ENCODE data around the gene FABP7. TPM values are rescaled to one million over a fixed set of nuclear protein-coding genes. Genes with fewer than 3 reads are reported as not detected.

FABP7 gene
- total and polyA plus RNA-seq, 4 experiments from 2014 or later: not detected

GRCh38 chr6:122806291-122806690 is 26.8 kb downstream of the FABP7 start:
- peaks cover 0 to 2% (median 0%) of the 10 kb centered on the region in 8 donors for H3K9me3 Mint-ChIP-seq
- POLR2A ChIA-PET (ENCODE audit: partially characterized antibody): no interaction called here

DNA sequence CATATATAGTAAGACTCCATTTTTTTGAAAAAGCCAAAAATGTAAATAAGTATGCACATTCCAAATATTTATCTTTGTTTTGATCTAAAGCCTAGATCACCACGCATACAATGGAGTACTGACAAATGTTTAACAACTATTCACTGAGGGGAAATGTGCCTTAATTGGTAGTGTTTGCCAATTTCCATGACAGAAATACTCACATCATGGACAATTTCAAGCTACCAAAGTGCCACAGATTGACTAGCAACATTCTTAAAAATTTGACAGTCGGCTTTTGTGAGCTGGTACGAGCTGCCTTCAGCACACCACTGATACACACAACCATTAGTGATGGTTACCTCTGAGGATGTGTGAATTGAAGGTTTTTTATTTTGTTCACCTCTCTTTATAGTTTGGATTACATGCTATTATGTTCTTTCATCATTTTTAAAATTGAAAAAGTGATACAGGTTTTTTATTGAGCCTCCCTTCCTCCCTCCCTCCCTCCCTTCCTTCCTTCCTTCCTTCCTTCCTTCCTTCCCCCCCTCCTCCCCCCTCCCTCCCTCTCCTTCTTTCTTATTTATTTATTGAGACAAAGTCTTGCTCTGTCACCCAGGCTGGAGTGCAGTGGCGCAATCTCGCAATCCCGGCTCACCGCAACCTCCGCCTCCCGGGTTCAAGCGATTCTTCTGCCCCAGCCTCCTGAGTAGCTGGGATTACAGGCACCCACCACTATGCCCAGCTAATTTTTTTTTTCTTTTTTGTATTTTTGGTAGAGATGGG is 28.8 kb downstream of the FABP7 start:
- Histone ChIP-seq H3K4me1 (ENCODE audit: insufficient read depth, low read length) (no peaks in the 10 kb centered on the region), H3K4me3 (ENCODE audit: low read length in 2 of 2) (no peak overlapping the region), H3K27me3 (ENCODE audit: insufficient read depth, low read length) (no peaks in the 10 kb centered on the region), H3K36me3 (ENCODE audit: insufficient read depth, low read length) (no peaks in the 10 kb centered on the region), H3K9me3 (ENCODE audit: control insufficient read depth in 1 of 2, low read length in 2 of 2) (no peaks in the 10 kb centered on the region), H3K27ac (ENCODE audit: low read depth, low read length) (no peak overlapping the region)
- Mint-ChIP-seq H3K4me1 (no peaks in the 10 kb centered on the region), H3K4me3 (no peak overlapping the region), H3K9me3 (peaks cover 0 to 2% (median 0%) of the 10 kb centered on the region in 8 donors), H3K36me3 (no peaks in the 10 kb centered on the region), H3K27ac (no peak overlapping the region), H3K27me3 (peaks cover 0 to 3% of the 10 kb centered on the region in 2 donors)
- ChIA-PET POLR2A (ENCODE audit: partially characterized antibody) (no interaction called here), CTCF (ENCODE audit: partially characterized antibody) (no interaction called here)
- no peak for DNase-seq
- intact Hi-C loops (cut with micrococcal nuclease): no loop called here

More at GRCh38 chr6:122806291-122806690, 26.8 kb downstream of the FABP7 start:
- intact Hi-C loops (cut with micrococcal nuclease): no loop called here
- Histone ChIP-seq H3K4me1 (ENCODE audit: insufficient read depth, low read length) (no peaks in the 10 kb centered on the region), H3K27ac (ENCODE audit: low read depth, low read length) (no peak overlapping the region), H3K27me3 (ENCODE audit: insufficient read depth, low read length) (no peaks in the 10 kb centered on the region), H3K4me3 (ENCODE audit: low read length in 2 of 2) (no peak overlapping the region), H3K9me3 (ENCODE audit: control insufficient read depth in 1 of 2, low read length in 2 of 2) (no peaks in the 10 kb centered on the region), H3K36me3 (ENCODE audit: insufficient read depth, low read length) (no peaks in the 10 kb centered on the region)
- H3K36me3 Mint-ChIP-seq: no peaks in the 10 kb centered on the region
- H3K4me1 Mint-ChIP-seq: no peaks in the 10 kb centered on the region
- H3K27ac Mint-ChIP-seq: no peak overlapping the region
- peaks cover 0 to 1% of the 10 kb centered on the region in 2 donors for H3K27me3 Mint-ChIP-seq
- CTCF ChIA-PET (ENCODE audit: partially characterized antibody): no interaction called here
- DNase-seq: no peak
- no peak overlapping the region for H3K4me3 Mint-ChIP-seq

DNA sequence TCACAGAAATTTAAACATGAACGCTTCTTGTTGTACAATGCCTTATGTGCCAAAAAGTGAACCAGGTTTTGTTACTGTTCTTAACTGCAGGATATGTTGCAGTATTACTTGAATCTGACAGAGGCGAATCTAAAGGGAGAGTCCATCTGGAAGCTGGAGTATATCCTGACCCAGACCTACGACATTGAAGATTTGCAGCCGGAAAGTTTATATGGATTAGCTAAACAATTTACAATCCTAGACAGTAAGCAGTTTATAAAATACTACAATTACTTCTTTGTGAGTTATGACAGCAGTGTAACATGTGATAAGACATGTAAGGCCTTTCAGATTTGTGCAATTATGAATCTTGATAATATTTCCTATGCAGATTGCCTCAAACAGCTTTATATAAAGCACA is 29.5 kb downstream of the FABP7 start:
- Histone ChIP-seq H3K4me1 (ENCODE audit: insufficient read depth, low read length) (no peaks in the 10 kb centered on the region), H3K27ac (ENCODE audit: low read depth, low read length) (no peak overlapping the region), H3K4me3 (ENCODE audit: low read length in 2 of 2) (no peak overlapping the region), H3K36me3 (ENCODE audit: insufficient read depth, low read length) (no peaks in the 10 kb centered on the region), H3K9me3 (ENCODE audit: control insufficient read depth in 1 of 2, low read length in 2 of 2) (no peaks in the 10 kb centered on the region), H3K27me3 (ENCODE audit: insufficient read depth, low read length) (no peaks in the 10 kb centered on the region)
- no peak for DNase-seq
- ChIA-PET POLR2A (ENCODE audit: partially characterized antibody) (no interaction called here), CTCF (ENCODE audit: partially characterized antibody) (no interaction called here)
- intact Hi-C loops (cut with micrococcal nuclease): no loop called here
- Mint-ChIP-seq H3K4me1 (no peaks in the 10 kb centered on the region), H3K36me3 (no peaks in the 10 kb centered on the region), H3K27ac (no peak overlapping the region), H3K27me3 (peaks cover 0 to 2% of the 10 kb centered on the region in 2 donors), H3K4me3 (no peak overlapping the region), H3K9me3 (no peaks in the 10 kb centered on the region)

GRCh38 chr6:122809691-122810090 is 30.2 kb downstream of the FABP7 start:
- POLR2A ChIA-PET (ENCODE audit: partially characterized antibody): no interaction called here
- H3K4me3 Mint-ChIP-seq: no peak overlapping the region
- peaks cover 0 to 2% of the 10 kb centered on the region in 2 donors for H3K27me3 Mint-ChIP-seq
- no peaks in the 10 kb centered on the region for H3K27me3 ChIP-seq (ENCODE audit: insufficient read depth, low read length)
- H3K27ac Mint-ChIP-seq: no peak overlapping the region
- DNase-seq: no peak
- no peaks in the 10 kb centered on the region for H3K9me3 ChIP-seq (ENCODE audit: control insufficient read depth in 1 of 2, low read length in 2 of 2)
- H3K9me3 Mint-ChIP-seq: no peaks in the 10 kb centered on the region
- CTCF ChIA-PET (ENCODE audit: partially characterized antibody): no interaction called here
- no peak overlapping the region for H3K4me3 ChIP-seq (ENCODE audit: low read length in 2 of 2)
- no peaks in the 10 kb centered on the region for H3K4me1 ChIP-seq (ENCODE audit: insufficient read depth, low read length)
- no peaks in the 10 kb centered on the region for H3K36me3 Mint-ChIP-seq
- no peaks in the 10 kb centered on the region for H3K36me3 ChIP-seq (ENCODE audit: insufficient read depth, low read length)
- no peaks in the 10 kb centered on the region for H3K4me1 Mint-ChIP-seq
- intact Hi-C loops (cut with micrococcal nuclease): no loop called here
- H3K27ac ChIP-seq (ENCODE audit: low read depth, low read length): no peak overlapping the region

GRCh38 chr6:122810189-122810588 is 30.7 kb downstream of the FABP7 start:
- H3K27me3 ChIP-seq (ENCODE audit: insufficient read depth, low read length): no peaks in the 10 kb centered on the region
- H3K9me3 ChIP-seq (ENCODE audit: control insufficient read depth in 1 of 2, low read length in 2 of 2): no peaks in the 10 kb centered on the region
- Mint-ChIP-seq H3K9me3 (no peaks in the 10 kb centered on the region), H3K27me3 (peaks cover 0 to 2% of the 10 kb centered on the region in 2 donors), H3K36me3 (no peaks in the 10 kb centered on the region), H3K4me1 (no peaks in the 10 kb centered on the region), H3K4me3 (no peak overlapping the region), H3K27ac (no peak overlapping the region)
- no peak for DNase-seq
- H3K4me3 ChIP-seq (ENCODE audit: low read length in 2 of 2): no peak overlapping the region
- ChIA-PET CTCF (ENCODE audit: partially characterized antibody) (no interaction called here), POLR2A (ENCODE audit: partially characterized antibody) (no interaction called here)
- no peaks in the 10 kb centered on the region for H3K4me1 ChIP-seq (ENCODE audit: insufficient read depth, low read length)
- no peak overlapping the region for H3K27ac ChIP-seq (ENCODE audit: low read depth, low read length)
- intact Hi-C loops (cut with micrococcal nuclease): no loop called here
- no peaks in the 10 kb centered on the region for H3K36me3 ChIP-seq (ENCODE audit: insufficient read depth, low read length)

- Mint-ChIP-seq H3K36me3 (no peaks in the 10 kb centered on the region), H3K4me3 (no peak overlapping the region), H3K27me3 (no peaks in the 10 kb centered on the region), H3K4me1 (no peaks in the 10 kb centered on the region), H3K27ac (no peak overlapping the region), H3K9me3 (no peaks in the 10 kb centered on the region)
- ChIA-PET CTCF (ENCODE audit: partially characterized antibody) (no interaction called here), POLR2A (ENCODE audit: partially characterized antibody) (no interaction called here)
- no peak overlapping the region for H3K4me3 ChIP-seq (ENCODE audit: low read length in 2 of 2)
- no peak overlapping the region for H3K27ac ChIP-seq (ENCODE audit: low read depth, low read length)
- H3K27me3 ChIP-seq (ENCODE audit: insufficient read depth, low read length): no peaks in the 10 kb centered on the region
- no peaks in the 10 kb centered on the region for H3K4me1 ChIP-seq (ENCODE audit: insufficient read depth, low read length)
- H3K36me3 ChIP-seq (ENCODE audit: insufficient read depth, low read length): no peaks in the 10 kb centered on the region
- no peak for DNase-seq
- intact Hi-C loops (cut with micrococcal nuclease): no loop called here
- no peaks in the 10 kb centered on the region for H3K9me3 ChIP-seq (ENCODE audit: control insufficient read depth in 1 of 2, low read length in 2 of 2)
Observed at GRCh38 chr6:122817358-122817757, 37.8 kb downstream of the FABP7 start.

DNA sequence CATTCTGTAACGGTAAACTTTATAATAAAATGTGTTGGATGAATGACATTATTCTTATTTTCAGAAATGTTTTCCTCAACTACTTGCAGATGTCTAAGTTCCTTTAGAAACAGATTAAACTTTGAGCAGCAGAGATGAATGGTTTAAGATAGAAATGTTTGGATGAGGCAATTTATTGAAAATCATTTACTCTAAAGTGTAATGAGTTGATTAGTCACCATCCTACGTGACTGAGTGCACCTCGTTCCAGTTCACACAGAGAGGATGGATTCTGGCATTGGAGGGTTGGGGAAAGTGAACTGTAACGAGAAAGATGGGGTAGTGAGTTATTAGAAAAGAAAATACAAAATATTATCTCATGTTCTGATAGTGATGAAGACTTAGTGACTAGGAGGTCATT is 38.2 kb downstream of the FABP7 start:
- Mint-ChIP-seq H3K27ac (no peak overlapping the region), H3K9me3 (no peaks in the 10 kb centered on the region), H3K4me3 (no peak overlapping the region), H3K27me3 (no peaks in the 10 kb centered on the region), H3K4me1 (no peaks in the 10 kb centered on the region), H3K36me3 (no peaks in the 10 kb centered on the region)
- DNase-seq: no peak
- H3K4me1 ChIP-seq (ENCODE audit: insufficient read depth, low read length): no peaks in the 10 kb centered on the region
- no peak overlapping the region for H3K27ac ChIP-seq (ENCODE audit: low read depth, low read length)
- ChIA-PET POLR2A (ENCODE audit: partially characterized antibody) (no interaction called here), CTCF (ENCODE audit: partially characterized antibody) (no interaction called here)
- H3K4me3 ChIP-seq (ENCODE audit: low read length in 2 of 2): no peak overlapping the region
- H3K27me3 ChIP-seq (ENCODE audit: insufficient read depth, low read length): no peaks in the 10 kb centered on the region
- intact Hi-C loops (cut with micrococcal nuclease): no loop called here
- H3K9me3 ChIP-seq (ENCODE audit: control insufficient read depth in 1 of 2, low read length in 2 of 2): no peaks in the 10 kb centered on the region
- no peaks in the 10 kb centered on the region for H3K36me3 ChIP-seq (ENCODE audit: insufficient read depth, low read length)

DNA sequence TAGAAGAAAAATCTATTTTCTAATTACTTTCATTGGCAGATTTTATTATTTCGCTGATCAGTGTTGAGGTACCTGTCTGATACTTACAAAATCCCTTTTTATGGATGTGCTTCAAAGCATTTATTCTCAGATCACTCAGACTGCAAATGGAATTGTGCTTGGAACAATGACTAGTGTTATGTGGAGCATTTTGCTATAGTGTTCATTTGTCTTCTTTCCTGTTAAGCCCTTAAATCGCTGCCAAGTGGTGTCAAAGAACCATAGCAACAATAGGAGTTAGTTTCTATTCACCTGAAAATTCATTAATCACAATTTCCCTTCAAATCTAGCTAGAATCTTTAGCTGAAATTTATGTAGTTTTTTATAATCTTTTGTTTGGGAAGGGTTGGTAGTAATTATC is 39.4 kb downstream of the FABP7 start:
- intact Hi-C loops (cut with micrococcal nuclease): no loop called here
- CTCF ChIA-PET (ENCODE audit: partially characterized antibody): no interaction called here
- no peaks in the 10 kb centered on the region for H3K36me3 ChIP-seq (ENCODE audit: insufficient read depth, low read length)
- no peaks in the 10 kb centered on the region for H3K27me3 ChIP-seq (ENCODE audit: insufficient read depth, low read length)
- Mint-ChIP-seq H3K27me3 (no peaks in the 10 kb centered on the region), H3K4me1 (no peaks in the 10 kb centered on the region), H3K27ac (no peak overlapping the region), H3K36me3 (no peaks in the 10 kb centered on the region), H3K4me3 (no peak overlapping the region), H3K9me3 (no peaks in the 10 kb centered on the region)
- H3K27ac ChIP-seq (ENCODE audit: low read depth, low read length): no peak overlapping the region
- no peaks in the 10 kb centered on the region for H3K4me1 ChIP-seq (ENCODE audit: insufficient read depth, low read length)
- DNase-seq: no peak
- H3K9me3 ChIP-seq (ENCODE audit: control insufficient read depth in 1 of 2, low read length in 2 of 2): no peaks in the 10 kb centered on the region
- H3K4me3 ChIP-seq (ENCODE audit: low read length in 2 of 2): no peak overlapping the region
- POLR2A ChIA-PET (ENCODE audit: partially characterized antibody): no interaction called here
